ENCODE results near the gene BMP8A.
"Not testable (repeated sequence)": the region's sequence is repeated elsewhere in the genome, so short reads cannot be mapped to it uniquely, and the experiment has no call there.

BMP8A gene

DNA sequence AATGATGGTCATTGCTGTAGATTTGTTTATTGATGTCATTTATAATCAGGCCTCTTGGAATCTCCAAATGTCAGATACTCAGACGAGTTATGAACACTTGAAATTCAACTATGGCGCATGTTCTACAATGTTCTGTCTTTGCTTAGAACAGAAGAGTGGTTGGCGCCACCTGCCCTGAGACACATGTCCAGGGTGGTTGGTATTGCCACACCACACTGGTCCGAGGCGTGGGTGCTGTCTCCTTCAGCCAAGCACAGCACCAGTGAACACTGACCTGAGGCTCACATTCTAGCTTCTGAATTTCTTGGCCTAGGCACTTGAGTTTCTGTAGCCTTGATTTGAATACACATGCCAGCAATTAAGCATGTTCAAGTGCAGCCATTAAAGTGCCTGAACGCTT is 10.1 kb upstream of the BMP8A start:
- H3K36me3 ChIP-seq: peaks cover 87% of the 10 kb centered on the region
- no peaks in the 10 kb centered on the region for H3K4me1 ChIP-seq
- H3K4me2 ChIP-seq: no peak overlapping the region
- no peak overlapping the region for H3K4me3 ChIP-seq
- H3K27me3 ChIP-seq: no peaks in the 10 kb centered on the region
- H3K27ac ChIP-seq: no peak overlapping the region
- no peaks in the 10 kb centered on the region for H3K9me3 ChIP-seq
- H3K9ac ChIP-seq: no peak overlapping the region
- H4K20me1 ChIP-seq: 0 out of 2 replicates have a peak, but pooled peaks cover 4% of the 10 kb centered on the region
- no peak for TF ChIP-seq Cebpa-rat (IDR thresholded peaks at IDR 0.05)

DNA sequence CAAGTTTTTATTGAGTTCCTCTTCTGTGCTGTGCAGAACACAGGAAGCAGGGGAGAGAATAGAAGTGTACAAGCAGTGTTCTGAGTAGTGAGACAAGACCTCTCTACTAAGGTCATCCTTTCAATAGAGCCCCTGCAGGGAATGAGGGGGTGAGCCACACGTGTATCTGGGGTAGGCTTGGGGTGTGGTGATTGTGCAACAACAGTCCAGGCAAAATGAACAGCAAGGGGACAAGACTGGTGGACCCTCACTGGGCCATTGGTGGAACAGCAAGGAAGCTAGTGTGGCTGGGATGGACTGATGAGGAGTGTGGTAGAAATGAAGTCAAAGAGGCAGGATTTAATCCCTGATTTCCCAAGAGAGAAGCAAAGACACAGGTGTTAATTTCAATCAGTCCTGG is 8.2 kb upstream of the BMP8A start:
- Histone ChIP-seq H3K36me3 (peaks cover 93% of the 10 kb centered on the region), H3K27me3 (no peaks in the 10 kb centered on the region), H3K9ac (no peak overlapping the region), H3K4me2 (no peak overlapping the region), H4K20me1 (0 out of 2 replicates have a peak, but pooled peaks cover 8% of the 10 kb centered on the region), H3K27ac (no peak overlapping the region), H3K4me1 (no peaks in the 10 kb centered on the region), H3K9me3 (no peaks in the 10 kb centered on the region), H3K4me3 (no peak overlapping the region)
- TF ChIP-seq Cebpa-rat (IDR thresholded peaks at IDR 0.05): 0 out of 2 replicates have a peak, but pooled peaks have one; percentile 18

DNA sequence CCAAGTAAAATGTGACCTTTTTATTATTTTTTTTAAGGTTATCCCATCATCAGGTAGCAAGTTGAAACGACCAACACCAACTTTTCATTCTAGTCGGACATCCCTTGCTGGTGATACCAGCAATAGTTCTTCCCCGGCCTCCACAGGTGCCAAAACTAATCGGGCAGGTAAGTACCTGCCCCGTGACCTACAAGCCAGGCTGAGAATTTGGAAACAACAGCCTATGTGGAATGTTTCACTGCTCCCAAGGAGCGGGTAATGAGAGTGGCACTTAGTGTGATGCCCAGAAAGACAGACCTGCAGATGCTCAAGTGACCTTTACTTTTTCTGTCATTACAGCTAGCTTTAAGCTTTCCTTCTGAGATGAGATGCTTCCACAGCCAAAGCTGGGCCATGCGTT is 6.9 kb upstream of the BMP8A start:
- H4K20me1 ChIP-seq: peaks cover 21% of the 10 kb centered on the region
- no peak overlapping the region for H3K4me2 ChIP-seq
- no peak overlapping the region for H3K9ac ChIP-seq
- H3K4me1 ChIP-seq: no peaks in the 10 kb centered on the region
- no peaks in the 10 kb centered on the region for H3K9me3 ChIP-seq
- TF ChIP-seq Cebpa-rat (IDR thresholded peaks at IDR 0.05): no peak
- peaks cover 4% of the 10 kb centered on the region; the same call in 1 of the 2 replicates for H3K27me3 ChIP-seq
- peaks cover 81% of the 10 kb centered on the region for H3K36me3 ChIP-seq
- H3K27ac ChIP-seq: no peak overlapping the region
- H3K4me3 ChIP-seq: no peak overlapping the region

DNA sequence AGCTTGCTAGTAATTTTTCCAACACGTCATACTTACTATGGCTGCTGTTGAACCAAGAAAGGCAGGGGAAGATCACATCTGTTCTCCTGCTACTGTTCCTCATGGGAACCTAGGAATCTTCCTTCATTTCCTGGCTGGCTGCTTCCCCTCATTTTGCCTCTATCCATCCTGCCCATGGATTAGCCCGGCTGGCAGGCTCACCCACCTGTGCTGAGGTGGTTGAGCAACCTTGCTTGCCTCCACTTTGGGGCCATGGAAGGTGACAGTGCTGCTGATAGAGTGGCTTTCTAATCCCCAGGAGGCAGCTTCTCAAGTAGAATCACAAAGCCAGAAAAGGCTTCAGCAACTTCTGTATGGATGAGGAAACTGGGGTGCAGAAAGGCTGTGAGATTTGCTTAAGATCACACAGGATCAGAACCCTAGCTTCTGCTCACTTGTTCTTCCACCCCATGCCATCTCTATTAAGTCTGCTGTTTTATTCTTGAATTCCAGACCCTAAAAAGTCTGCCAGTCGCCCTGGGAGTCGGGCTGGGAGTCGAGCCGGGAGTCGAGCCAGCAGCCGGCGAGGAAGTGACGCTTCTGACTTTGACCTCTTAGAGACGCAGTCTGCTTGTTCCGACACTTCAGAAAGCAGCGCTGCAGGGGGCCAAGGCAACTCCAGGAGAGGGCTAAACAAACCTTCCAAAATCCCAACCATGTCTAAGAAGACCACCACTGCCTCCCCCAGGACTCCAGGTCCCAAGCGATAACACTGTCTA is 6.2 kb upstream of the BMP8A start:
- Histone ChIP-seq H3K27me3 (peaks cover 11% of the 10 kb centered on the region), H3K9me3 (no peaks in the 10 kb centered on the region), H3K27ac (no peak overlapping the region), H3K36me3 (peaks cover 74% of the 10 kb centered on the region), H3K9ac (no peak overlapping the region), H3K4me3 (no peak overlapping the region), H4K20me1 (peaks cover 28% of the 10 kb centered on the region), H3K4me1 (no peaks in the 10 kb centered on the region), H3K4me2 (no peak overlapping the region)
- no peak for TF ChIP-seq Cebpa-rat (IDR thresholded peaks at IDR 0.05)

DNA sequence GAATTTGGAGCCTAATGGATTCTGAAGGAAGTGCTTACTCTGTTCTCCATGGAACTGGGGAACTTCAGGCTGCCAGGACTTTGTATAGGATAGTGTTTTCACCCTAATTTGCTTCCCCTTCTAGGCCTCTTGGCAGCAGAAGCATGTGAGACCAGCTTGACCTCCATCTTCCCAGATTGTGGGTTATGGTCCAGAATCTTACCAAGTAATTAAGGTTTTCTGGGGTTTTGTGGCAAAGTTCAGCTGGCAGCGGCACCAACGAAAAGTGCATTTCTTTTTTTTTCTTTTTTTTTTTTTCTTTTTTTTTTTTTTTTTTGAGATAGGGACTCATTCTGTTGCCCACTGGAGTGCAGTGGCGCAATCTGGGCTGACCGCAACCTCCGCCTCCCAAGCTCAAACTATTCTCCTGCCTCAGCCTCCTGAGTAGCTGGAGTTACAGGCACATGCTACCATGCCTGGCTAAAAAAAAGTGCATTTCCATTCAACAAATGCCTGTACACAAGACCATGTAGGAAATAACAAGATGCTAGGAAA is 3.4 kb upstream of the BMP8A start:
- H3K4me2 ChIP-seq: no peak overlapping the region
- H3K9me3 ChIP-seq: no peaks in the 10 kb centered on the region
- TF ChIP-seq Cebpa-rat (IDR thresholded peaks at IDR 0.05): no peak
- H3K9ac ChIP-seq: no peak overlapping the region
- H3K4me1 ChIP-seq: peaks cover 18% of the 10 kb centered on the region
- no peak overlapping the region for H3K27ac ChIP-seq
- peaks cover 39% of the 10 kb centered on the region for H3K27me3 ChIP-seq
- H3K36me3 ChIP-seq: peaks cover 49% of the 10 kb centered on the region
- H3K4me3 ChIP-seq: no peak overlapping the region
- H4K20me1 ChIP-seq: peaks cover 53% of the 10 kb centered on the region

DNA sequence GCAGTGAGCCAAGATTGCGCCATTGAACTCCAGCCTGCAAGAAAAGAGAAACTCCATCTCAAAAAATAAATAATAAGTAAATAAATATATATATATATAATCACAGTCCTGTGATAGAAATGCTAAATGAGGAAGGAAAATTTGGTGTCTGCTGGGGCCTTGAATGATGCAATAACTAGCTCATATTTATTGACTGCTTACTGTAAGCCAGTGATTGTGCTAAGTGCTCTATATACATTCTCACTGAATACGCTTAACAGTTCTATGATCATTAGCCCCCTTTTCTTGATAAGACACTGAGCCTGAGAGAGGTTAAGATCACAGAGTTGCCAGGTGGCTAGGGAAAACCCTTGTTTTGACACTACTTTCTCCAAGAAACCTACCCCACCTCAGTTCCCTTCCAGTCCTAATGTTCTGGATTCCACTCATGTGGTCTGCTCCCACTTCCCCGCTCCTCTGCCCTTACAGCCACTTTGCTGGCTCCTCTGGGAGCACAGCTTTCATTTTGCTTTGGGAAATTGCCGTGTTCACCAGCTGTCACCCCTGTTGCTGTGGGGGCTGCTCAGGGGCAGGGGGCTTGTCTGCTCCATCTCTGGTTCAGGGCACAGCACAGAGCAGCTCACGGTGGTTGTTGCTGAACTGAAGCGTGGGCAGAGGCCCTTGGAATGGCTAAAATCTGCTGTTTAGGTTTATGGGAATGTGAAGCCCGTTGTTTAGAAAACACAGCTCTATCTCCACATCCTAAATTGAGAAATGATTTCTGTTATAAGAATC is 2.5 kb upstream of the BMP8A start:
- Histone ChIP-seq H3K27ac (no peak overlapping the region), H3K4me2 (no peak overlapping the region), H4K20me1 (peaks cover 50% of the 10 kb centered on the region), H3K9ac (no peak overlapping the region), H3K27me3 (peaks cover 42% of the 10 kb centered on the region), H3K4me3 (no peak overlapping the region), H3K36me3 (peaks cover 41% of the 10 kb centered on the region), H3K9me3 (no peaks in the 10 kb centered on the region), H3K4me1 (peaks cover 27% of the 10 kb centered on the region)
- TF ChIP-seq Cebpa-rat (IDR thresholded peaks at IDR 0.05): no peak

DNA sequence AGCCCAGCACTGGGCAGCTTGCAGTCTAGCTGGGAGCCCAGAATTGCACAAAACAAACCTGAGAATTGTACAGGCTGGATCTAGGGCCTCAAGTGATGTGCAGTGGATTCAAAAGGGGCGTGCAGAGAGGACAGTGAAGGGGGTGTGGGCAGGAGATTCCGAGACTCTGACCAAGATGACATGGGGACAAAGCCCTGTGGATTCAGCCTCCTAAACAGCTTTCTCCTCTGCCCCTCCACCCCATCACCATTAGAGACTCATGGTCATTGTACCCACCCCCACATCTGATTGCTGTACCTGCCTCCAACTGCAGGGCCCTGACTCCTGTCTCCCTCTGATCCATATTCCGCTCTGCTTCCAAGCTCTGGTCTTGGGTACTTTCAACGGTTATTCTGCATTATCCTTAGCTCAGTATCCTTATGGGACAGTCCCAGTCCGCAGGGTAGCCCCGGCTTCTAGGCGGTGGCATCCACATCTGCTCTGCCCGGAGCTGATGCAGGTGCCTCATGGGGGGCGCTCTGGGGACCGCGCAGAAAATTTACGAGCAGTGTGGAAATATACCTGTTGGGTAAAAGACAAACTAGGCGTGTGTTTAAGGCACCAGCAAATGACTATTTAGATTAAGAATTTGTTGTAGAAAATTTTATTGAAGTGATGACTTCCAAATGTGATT is 1.7 kb upstream of the BMP8A start:
- H3K9ac ChIP-seq: no peak overlapping the region
- peaks cover 50% of the 10 kb centered on the region for H4K20me1 ChIP-seq
- peaks cover 32% of the 10 kb centered on the region for H3K4me1 ChIP-seq
- H3K9me3 ChIP-seq: no peaks in the 10 kb centered on the region
- H3K27ac ChIP-seq: no peak overlapping the region
- H3K4me2 ChIP-seq: no peak overlapping the region
- H3K4me3 ChIP-seq: no peak overlapping the region
- no peak for TF ChIP-seq Cebpa-rat (IDR thresholded peaks at IDR 0.05)
- peaks cover 37% of the 10 kb centered on the region for H3K36me3 ChIP-seq
- peaks cover 42% of the 10 kb centered on the region for H3K27me3 ChIP-seq

DNA sequence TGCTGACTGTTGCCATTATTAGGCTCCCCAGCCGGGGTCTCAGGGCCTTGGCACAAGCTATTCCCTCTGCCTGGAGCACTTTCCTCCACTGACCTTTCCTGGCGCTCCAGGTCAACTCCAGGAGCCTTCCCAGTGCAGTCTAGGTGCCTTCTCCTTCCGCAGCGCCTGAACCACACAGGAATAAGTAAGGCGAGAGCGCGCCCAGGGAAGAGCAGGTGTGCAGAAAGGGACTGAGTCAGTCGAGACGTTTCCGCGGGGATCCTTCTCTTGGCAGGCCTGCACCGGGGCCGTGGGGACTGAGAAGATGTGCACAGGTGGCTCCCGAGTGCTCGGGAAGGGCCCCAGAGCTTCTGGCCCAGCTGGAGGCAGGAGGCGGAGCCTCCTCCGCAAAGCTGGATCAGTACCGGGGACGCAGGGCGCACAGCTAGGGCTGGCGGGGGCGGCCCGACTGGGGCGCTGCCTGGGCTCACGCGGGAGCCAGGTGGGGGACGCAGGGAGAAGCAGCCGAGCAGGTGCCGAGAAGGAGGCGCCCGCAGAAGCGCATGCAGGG is 765 bp upstream of the BMP8A start:
- H4K20me1 ChIP-seq: peaks cover 50% of the 10 kb centered on the region

DNA sequence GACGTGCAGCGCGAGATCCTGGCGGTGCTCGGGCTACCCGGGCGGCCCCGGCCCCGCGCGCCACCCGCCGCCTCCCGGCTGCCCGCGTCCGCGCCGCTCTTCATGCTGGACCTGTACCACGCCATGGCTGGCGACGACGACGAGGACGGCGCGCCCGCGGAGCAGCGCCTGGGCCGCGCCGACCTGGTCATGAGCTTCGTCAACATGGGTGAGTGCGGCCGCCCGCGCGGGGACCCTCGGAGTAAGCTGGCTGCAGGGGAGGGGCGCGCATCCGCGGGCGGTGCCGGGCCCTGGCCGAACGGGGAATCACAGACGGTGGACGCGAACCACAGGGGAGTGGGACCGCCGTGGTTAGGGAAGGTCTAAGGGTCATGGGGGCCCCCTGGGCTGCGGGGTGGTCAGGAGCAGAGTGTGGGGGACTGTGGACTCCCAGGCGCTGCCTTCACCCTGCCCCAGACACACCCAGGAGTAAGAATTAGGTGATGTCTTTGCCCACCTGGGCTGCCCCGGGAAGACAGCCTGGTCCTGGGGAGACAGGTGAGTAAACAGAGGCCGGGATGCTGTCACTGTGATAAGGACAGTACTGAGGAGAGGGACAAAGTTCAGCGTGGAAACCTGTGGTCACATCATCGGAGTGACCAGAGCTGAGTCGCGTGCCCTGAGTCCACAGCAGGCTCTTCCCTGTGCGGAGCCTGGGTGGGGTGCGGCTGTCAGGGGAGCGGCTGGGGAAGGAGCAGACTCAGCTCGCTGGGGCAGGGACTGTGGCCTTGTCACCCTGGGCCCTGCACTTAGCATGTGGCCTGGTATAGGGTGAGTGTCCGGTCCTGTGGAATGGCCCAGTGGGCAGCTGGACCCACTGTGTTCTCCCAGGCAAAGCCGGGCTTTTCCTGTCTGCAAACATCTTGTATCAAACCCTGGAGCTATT is 944 bp downstream of the BMP8A start:
- Histone ChIP-seq H3K36me3 (peaks cover 10% of the 10 kb centered on the region), H3K4me1 (peaks cover 32% of the 10 kb centered on the region), H3K27me3 (peaks cover 42% of the 10 kb centered on the region), H3K4me3 (peak overlapping the region; percentile 70), H3K4me2 (peak overlapping the region; percentile 97), H4K20me1 (peaks cover 50% of the 10 kb centered on the region)
- H3K27ac ChIP-seq, H3K9ac ChIP-seq, H3K9me3 ChIP-seq: not testable (repeated sequence)

More for the DNA sequence above, 765 bp upstream of the BMP8A start:
- no peak for TF ChIP-seq Cebpa-rat (IDR thresholded peaks at IDR 0.05)
- Histone ChIP-seq H3K9ac (peak overlapping the region; percentile 60; the same call in 1 of the 2 replicates), H3K27me3 (peaks cover 42% of the 10 kb centered on the region), H3K4me2 (peak overlapping the region; percentile 97), H3K9me3 (no peaks in the 10 kb centered on the region), H3K36me3 (peaks cover 27% of the 10 kb centered on the region), H3K4me3 (peak overlapping the region; percentile 70), H3K4me1 (peaks cover 32% of the 10 kb centered on the region), H3K27ac (no peak overlapping the region)

DNA sequence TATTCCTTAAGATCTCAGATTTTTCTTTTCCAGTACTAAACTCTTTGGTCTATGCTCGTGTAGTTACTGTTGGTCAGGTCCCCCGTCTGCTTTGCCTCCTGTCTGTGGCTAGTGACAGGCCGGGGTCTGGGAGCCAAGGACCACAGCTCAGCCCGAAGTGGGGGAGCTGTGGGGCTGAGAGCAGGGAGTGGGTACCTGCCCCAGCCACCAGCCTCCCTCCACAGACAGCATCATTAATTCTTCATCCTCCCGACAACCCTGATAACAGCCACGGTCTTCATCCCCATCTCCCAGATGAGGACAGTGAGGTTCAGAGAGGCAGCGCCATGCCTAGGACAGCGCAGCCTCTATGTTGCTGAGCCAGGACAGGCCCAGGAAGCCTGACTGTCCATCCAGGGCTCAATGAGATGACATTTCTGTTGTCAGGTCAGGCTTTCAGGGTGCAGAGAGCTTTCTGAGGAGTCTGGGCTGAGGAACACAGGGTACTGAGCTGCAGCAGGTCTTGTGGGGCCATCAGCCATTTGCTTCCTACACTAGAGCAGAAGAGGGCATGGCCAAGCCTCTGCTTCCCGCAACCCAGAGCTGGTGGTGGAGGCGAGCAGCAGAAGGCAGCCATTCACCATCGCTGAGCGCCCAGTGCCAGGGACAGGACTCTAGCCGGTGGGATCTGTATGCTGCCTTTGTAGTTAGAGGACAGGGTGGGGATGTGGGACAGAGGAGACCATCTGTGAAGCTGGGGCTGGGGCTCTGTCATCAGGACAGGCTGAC is 1.8 kb downstream of the BMP8A start:
- Histone ChIP-seq H3K27me3 (peaks cover 42% of the 10 kb centered on the region), H3K4me2 (peak overlapping the region; percentile 34)
- not testable (repeated sequence) for H3K36me3 ChIP-seq

More for the DNA sequence above, 1.8 kb downstream of the BMP8A start:
- not testable (repeated sequence) for H3K9me3 ChIP-seq, H3K4me3 ChIP-seq, H3K27ac ChIP-seq, H3K9ac ChIP-seq
- Histone ChIP-seq H3K4me1 (peaks cover 32% of the 10 kb centered on the region), H4K20me1 (peaks cover 47% of the 10 kb centered on the region)

Data from BLaER1 (cell line).